Neural progenitor cell (in vitro differentiated cells): Measurements from ENCODE around the gene CARD19. TPM values are rescaled to one million over a fixed set of nuclear protein-coding genes. Genes with fewer than 3 reads are reported as not detected.

ENCODE experiments used
- DNase-seq: peaks from one replicate; pipeline ENCODE4 v3.0.0-alpha.2; 2016; ENCODE audit warnings: low spot score
- H2AFZ ChIP-seq: fragments of 200-600 bp; sonication (generic); replicated peaks from 2 replicates; pipeline ENCODE4 v1.6.1; 2016; ENCODE audit warnings: antibody characterized with exemption
- H3F3A ChIP-seq: fragments of 200-600 bp; sonication (generic); 2 replicates; pipeline ENCODE4 v1.6.1; 2016; ENCODE audit warnings: antibody characterized with exemption, low read depth
- H3K27ac ChIP-seq: fragments of 200-600 bp; sonication (generic); 2 replicates; pipeline ENCODE4 v1.5.1; 2016; ENCODE audit warnings: mild to moderate bottlenecking
- H3K27me3 ChIP-seq: fragments of 200-600 bp; sonication (generic); 2 replicates; pipeline ENCODE4 v1.6.1; 2016; ENCODE audit warnings: mild to moderate bottlenecking, moderate library complexity
- H3K36me3 ChIP-seq: fragments of 200-600 bp; sonication (generic); 2 replicates; pipeline ENCODE4 v1.5.1; 2016
- H3K4me1 ChIP-seq: fragments of 200-600 bp; sonication (generic); 2 replicates; pipeline ENCODE4 v1.6.1; 2016; ENCODE audit warnings: mixed run types
- H3K4me2 ChIP-seq: fragments of 200-600 bp; sonication (generic); 2 replicates; pipeline ENCODE4 v1.6.1; 2016
- H3K4me3 ChIP-seq: fragments of 200-600 bp; sonication (generic); 2 replicates; pipeline ENCODE4 v1.5.1; 2016
- H3K79me2 ChIP-seq: fragments of 200-600 bp; sonication (generic); 2 replicates; pipeline ENCODE4 v1.6.1; 2016; ENCODE audit warnings: low read depth
- H3K9ac ChIP-seq: fragments of 200-600 bp; sonication (generic); 2 replicates; pipeline ENCODE4 v1.6.1; 2016
- H3K9me3 ChIP-seq: fragments of 200-600 bp; sonication (generic); 2 replicates; pipeline ENCODE4 v1.5.1; 2016; ENCODE audit warnings: low read depth
- H4K20me1 ChIP-seq: fragments of 200-600 bp; sonication (generic); 2 replicates; pipeline ENCODE4 v1.6.1; 2016; ENCODE audit warnings: low read depth
- H3K27ac Mint-ChIP-seq: 3 replicates; pipeline ENCODE4 v1.8.0; 2021; ENCODE audit warnings: mixed read lengths
- H3K27me3 Mint-ChIP-seq: 2 replicates; pipeline ENCODE4 v1.8.0; 2022; ENCODE audit warnings: low read depth, mild to moderate bottlenecking, inconsistent platforms, moderate library complexity, mixed read lengths; ENCODE audit not compliant: insufficient read depth
- H3K36me3 Mint-ChIP-seq: 3 replicates; pipeline ENCODE4 v1.8.0; 2021; ENCODE audit warnings: mixed read lengths
- H3K4me1 Mint-ChIP-seq: 3 replicates; pipeline ENCODE4 v1.8.0; 2021; ENCODE audit warnings: mixed read lengths
- H3K4me3 Mint-ChIP-seq: 3 replicates; pipeline ENCODE4 v1.8.0; 2021; ENCODE audit warnings: mild to moderate bottlenecking, moderate library complexity, mixed read lengths
- H3K9me3 Mint-ChIP-seq: 3 replicates; pipeline ENCODE4 v1.8.0; 2020; ENCODE audit warnings: mixed read lengths
- CTCF ChIP-seq: fragments of 200-600 bp; sonication (generic); IDR thresholded peaks from 2 replicates; pipeline ENCODE4 v1.5.1; 2017; ENCODE audit warnings: antibody characterized with exemption, mild to moderate bottlenecking
- EZH2 ChIP-seq: fragments of 200-600 bp; sonication (generic); IDR thresholded peaks from 2 replicates; pipeline ENCODE4 v1.6.1; 2017; ENCODE audit warnings: antibody characterized with exemption, mild to moderate bottlenecking, moderate library complexity
- EZH2phosphoT487 ChIP-seq: fragments of 200-600 bp; sonication (generic); IDR thresholded peaks from 2 replicates; pipeline ENCODE4 v1.6.1; 2017; ENCODE audit warnings: antibody characterized with exemption
- total RNA-seq: library from RNA; depleted of rRNA; stranded (reverse); fragments of >200 nt; gene quantifications from 2 replicates; pipeline ENCODE4 v1.2.3, GENCODE V29; 2015; ENCODE audit warnings: low replicate concordance

CARD19 gene
- total RNA-seq, 1 donor from 2014 or later, result 12.3 TPM

- peaks cover 17% of the 10 kb centered on the region for H3K4me1 ChIP-seq
- no peak overlapping the region for H3K9ac ChIP-seq
- H3K27ac Mint-ChIP-seq, result peak overlapping the region; percentile 81
- peak overlapping the region; percentile 27 for H3K4me2 ChIP-seq
- H3K27me3 Mint-ChIP-seq, result peaks cover 9% of the 10 kb centered on the region
- no peaks in the 10 kb centered on the region for H3K79me2 ChIP-seq
- H3K4me3 Mint-ChIP-seq, result no peak overlapping the region
- H3K4me1 Mint-ChIP-seq, result peaks cover 18% of the 10 kb centered on the region
- H3K36me3 ChIP-seq, result no peaks in the 10 kb centered on the region
- H4K20me1 ChIP-seq, result no peaks in the 10 kb centered on the region
- H3F3A ChIP-seq, result no peaks in the 10 kb centered on the region
- H3K36me3 Mint-ChIP-seq, result no peaks in the 10 kb centered on the region
- H3K27me3 ChIP-seq, result peaks cover 5% of the 10 kb centered on the region
- no peaks in the 10 kb centered on the region for H3K9me3 ChIP-seq
- H3K27ac ChIP-seq, result no peak overlapping the region
- DNase-seq, result no peak
- no peak for TF ChIP-seq EZH2phosphoT487
- no peak for TF ChIP-seq EZH2
- TF ChIP-seq CTCF, result no peak
- H3K9me3 Mint-ChIP-seq, result no peaks in the 10 kb centered on the region
- no peak overlapping the region for H2AFZ ChIP-seq
- no peak overlapping the region for H3K4me3 ChIP-seq
Measured at GRCh38 chr9:93053781-93054331, 42.2 kb upstream of the CARD19 start.

GRCh38 chr9:93054758-93055704 lies 41.0 kb upstream of the CARD19 start:
- H3K27ac Mint-ChIP-seq, result no peak overlapping the region
- no peaks in the 10 kb centered on the region for H3K9me3 ChIP-seq
- peaks cover 16% of the 10 kb centered on the region for H3K27me3 ChIP-seq
- no peaks in the 10 kb centered on the region for H3K79me2 ChIP-seq
- TF ChIP-seq EZH2phosphoT487, result no peak
- TF ChIP-seq CTCF, result no peak
- TF ChIP-seq EZH2, result no peak
- peaks cover 8% of the 10 kb centered on the region for H4K20me1 ChIP-seq
- H3K4me3 Mint-ChIP-seq, result no peak overlapping the region
- no peaks in the 10 kb centered on the region for H3K36me3 Mint-ChIP-seq
- DNase-seq, result no peak
- H3K4me2 ChIP-seq, result no peak overlapping the region
- H3K27ac ChIP-seq, result no peak overlapping the region
- H3F3A ChIP-seq, result peaks cover 8% of the 10 kb centered on the region
- H3K4me1 ChIP-seq, result peaks cover 17% of the 10 kb centered on the region
- H3K4me1 Mint-ChIP-seq, result peaks cover 16% of the 10 kb centered on the region
- H3K36me3 ChIP-seq, result no peaks in the 10 kb centered on the region
- H2AFZ ChIP-seq, result no peak overlapping the region
- peaks cover 9% of the 10 kb centered on the region for H3K27me3 Mint-ChIP-seq
- H3K4me3 ChIP-seq, result no peak overlapping the region
- H3K9ac ChIP-seq, result no peak overlapping the region
- no peaks in the 10 kb centered on the region for H3K9me3 Mint-ChIP-seq

- no peak overlapping the region for H3K4me3 Mint-ChIP-seq
- Histone ChIP-seq H3K27ac (no peak overlapping the region), H3K36me3 (no peaks in the 10 kb centered on the region), H3K79me2 (no peaks in the 10 kb centered on the region), H3K9me3 (no peaks in the 10 kb centered on the region), H2AFZ (no peak overlapping the region), H3K9ac (no peak overlapping the region), H3K27me3 (peaks cover 26% of the 10 kb centered on the region), H3K4me1 (peaks cover 25% of the 10 kb centered on the region), H3K4me3 (no peak overlapping the region), H3K4me2 (no peak overlapping the region), H3F3A (peaks cover 8% of the 10 kb centered on the region), H4K20me1 (peaks cover 8% of the 10 kb centered on the region)
- TF ChIP-seq CTCF (no peak), EZH2 (no peak), EZH2phosphoT487 (no peak)
- DNase-seq, result no peak
- H3K36me3 Mint-ChIP-seq, result no peaks in the 10 kb centered on the region
- H3K27ac Mint-ChIP-seq, result no peak overlapping the region
- H3K9me3 Mint-ChIP-seq, result no peaks in the 10 kb centered on the region
- H3K4me1 Mint-ChIP-seq, result peaks cover 25% of the 10 kb centered on the region
- peaks cover 10% of the 10 kb centered on the region for H3K27me3 Mint-ChIP-seq
Measured at GRCh38 chr9:93057042-93057702, 38.8 kb upstream of the CARD19 start.
